Stomach (tissue), 4 donors: ENCODE measurements around the gene PKP4.

Source experiments
- POLR2A ChIP-seq, 4 donors: fragments of 450-650 bp; IDR thresholded peaks; one replicate each; pipeline ENCODE4 v1.6.1; 2016; ENCODE audit warnings: antibody characterized with exemption in 4 of 4, control low read depth in 2 of 4, mild to moderate bottlenecking in 1 of 4, moderate library complexity in 1 of 4
- TF ChIP-seq, protein P1 (sequence below), 7 experiments: fragments of 450-650 bp in 4 of 7; fragments of 200-600 bp in 3 of 7; sonication (generic) in 3 of 7; IDR thresholded peaks; one replicate each; pipeline ENCODE4 v1.5.1; 2016 to 2019; ENCODE audit warnings: antibody characterized with exemption in 7 of 7, control low read depth in 2 of 7, mild to moderate bottlenecking in 1 of 7

GRCh38 chr2:158670292-158670691 is 213.5 kb downstream of the PKP4 start:
- TF ChIP-seq, protein P1, sequence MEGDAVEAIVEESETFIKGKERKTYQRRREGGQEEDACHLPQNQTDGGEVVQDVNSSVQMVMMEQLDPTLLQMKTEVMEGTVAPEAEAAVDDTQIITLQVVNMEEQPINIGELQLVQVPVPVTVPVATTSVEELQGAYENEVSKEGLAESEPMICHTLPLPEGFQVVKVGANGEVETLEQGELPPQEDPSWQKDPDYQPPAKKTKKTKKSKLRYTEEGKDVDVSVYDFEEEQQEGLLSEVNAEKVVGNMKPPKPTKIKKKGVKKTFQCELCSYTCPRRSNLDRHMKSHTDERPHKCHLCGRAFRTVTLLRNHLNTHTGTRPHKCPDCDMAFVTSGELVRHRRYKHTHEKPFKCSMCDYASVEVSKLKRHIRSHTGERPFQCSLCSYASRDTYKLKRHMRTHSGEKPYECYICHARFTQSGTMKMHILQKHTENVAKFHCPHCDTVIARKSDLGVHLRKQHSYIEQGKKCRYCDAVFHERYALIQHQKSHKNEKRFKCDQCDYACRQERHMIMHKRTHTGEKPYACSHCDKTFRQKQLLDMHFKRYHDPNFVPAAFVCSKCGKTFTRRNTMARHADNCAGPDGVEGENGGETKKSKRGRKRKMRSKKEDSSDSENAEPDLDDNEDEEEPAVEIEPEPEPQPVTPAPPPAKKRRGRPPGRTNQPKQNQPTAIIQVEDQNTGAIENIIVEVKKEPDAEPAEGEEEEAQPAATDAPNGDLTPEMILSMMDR (IDR thresholded peaks at IDR 0.05): no peak
- TF ChIP-seq POLR2A (IDR thresholded peaks at IDR 0.05): no peak
